SIG-M5 treated with dmso at 0.1 percent for 504 hours (cell line): ENCODE data around the gene NFKBIA.
"Not testable (repeated sequence)": the region's sequence is repeated elsewhere in the genome, so short reads cannot be mapped to it uniquely, and the experiment has no call there.

Experiments
- DNase-seq: peaks from one replicate; lab custom pipeline; 2025; ENCODE audit not compliant: unreplicated experiment; lab: John Stamatoyannopoulos, UW

Gene NFKBIA

DNA sequence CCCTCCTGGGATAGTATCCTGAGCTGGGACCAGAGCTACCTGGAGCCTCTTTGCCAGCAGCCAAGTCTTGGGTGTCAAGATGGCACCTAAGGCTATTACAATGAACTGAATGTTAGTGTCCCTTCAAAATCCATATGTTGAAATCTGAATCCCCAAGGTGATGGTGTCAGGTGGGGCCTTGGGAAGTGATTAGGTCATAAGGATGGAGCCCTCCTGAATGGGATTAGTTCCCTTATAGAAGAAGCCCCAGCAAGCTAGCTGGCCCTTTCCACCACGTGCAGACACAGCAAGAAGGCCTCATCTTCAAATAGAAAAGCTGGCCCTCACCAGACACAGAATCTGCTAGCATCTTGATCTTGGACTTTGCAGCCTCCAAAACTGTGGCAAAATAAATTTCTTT lies 12.4 kb downstream of the NFKBIA start:
- DNase-seq: no peak

DNA sequence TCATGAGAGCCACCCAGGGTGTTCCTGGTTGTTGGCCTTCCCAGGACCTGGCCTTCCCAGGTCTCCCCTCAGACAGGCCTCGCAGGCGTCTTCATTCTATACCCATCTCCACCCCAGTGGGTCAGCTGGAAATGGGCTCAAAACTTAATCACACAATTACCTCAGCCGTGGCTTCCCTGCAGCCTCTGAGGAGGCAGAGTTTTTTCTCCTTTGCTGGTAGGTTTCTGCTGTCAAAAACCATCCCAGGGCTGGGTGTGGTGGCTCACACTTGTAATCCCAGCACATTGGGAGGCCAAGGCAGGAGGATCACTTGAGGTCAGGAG lies 13.2 kb downstream of the NFKBIA start:
- no peak for DNase-seq

DNA sequence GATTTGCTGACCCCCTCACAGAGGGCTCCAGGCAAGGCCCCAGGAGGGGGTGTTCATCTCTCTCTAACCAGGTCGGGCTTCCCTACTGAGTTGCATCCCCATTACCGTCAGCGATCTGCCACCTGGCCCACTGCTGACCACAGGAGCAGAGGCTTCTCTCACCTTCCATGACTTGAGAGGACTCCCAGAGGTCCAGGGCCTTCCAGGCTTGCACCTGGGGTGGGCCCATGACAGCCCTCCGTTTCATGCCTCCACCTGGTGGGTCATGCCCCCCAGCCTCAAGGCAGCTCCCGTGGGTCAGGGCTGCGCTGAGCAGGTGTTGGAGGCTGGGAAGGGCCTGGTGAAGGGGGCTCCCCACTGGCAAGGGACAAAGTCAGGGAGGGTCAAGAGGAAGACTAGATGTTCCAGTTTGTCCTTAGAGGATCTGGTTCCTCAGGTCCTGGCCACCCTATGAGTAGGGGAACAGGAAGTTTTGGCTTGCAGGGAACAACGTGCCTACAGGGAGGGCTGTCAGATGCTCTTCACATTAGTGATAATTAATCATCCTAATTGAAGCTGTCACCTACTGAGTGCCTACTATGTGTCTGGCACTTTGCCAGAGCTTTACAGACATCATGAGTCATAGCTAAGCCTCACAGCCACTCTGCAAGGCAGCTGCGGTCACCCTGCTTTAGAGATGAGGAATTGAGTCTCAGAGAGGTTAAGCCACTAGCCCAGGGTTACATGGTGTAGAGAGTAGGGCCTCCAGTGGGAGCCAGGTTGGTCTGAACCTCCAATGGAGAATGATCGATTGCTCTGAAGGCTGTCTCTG lies 13.8 kb downstream of the NFKBIA start:
- DNase-seq: peak; percentile 21

DNA sequence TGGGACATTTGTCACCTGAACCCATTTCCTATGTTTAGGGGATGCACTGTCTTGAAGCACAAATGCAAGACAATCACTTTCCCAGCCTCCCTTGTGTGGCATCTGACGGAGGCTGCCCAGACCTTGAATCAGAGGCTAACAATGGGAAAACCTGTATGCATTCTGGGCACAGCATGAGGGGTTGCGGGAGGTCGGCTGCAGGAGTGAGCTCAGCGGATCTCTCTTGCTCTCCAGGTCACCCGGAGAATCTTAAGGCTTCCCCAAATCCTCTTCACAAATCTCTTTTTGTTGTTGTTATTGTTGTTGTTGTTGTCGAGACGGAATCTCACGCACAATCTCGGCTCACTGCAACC lies 15.3 kb downstream of the NFKBIA start:
- no peak for DNase-seq

DNA sequence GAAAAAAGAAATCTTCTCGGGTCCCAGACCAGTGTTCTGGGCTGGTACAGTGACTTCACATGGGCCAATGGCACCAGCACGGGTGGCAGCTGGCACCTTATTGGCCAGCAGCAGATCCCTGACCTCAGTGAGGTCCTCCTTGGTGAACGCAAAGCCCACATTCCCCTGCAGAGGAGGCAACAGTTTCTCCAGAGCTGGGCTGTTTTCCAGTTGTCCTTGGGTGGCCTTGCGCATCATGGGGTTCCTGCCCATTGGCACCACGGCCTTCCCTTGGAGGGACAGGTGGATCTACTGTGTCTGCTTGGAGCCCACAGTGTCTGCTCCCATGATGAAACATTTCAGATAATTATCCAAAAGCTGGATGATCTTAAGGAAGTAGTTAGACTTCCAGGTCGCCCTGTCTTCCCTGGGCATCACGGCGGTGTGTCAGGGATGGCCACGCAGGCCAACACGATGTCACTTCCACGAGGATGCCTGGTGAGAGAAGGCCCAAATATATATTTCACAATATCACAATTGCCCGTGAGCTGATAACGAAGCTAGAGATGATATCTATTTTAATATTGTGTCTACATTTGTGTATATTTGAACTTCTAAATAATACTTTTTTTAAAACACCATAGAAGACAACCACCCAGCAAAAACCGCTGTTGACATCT lies 15.8 kb downstream of the NFKBIA start:
- no peak for DNase-seq

DNA sequence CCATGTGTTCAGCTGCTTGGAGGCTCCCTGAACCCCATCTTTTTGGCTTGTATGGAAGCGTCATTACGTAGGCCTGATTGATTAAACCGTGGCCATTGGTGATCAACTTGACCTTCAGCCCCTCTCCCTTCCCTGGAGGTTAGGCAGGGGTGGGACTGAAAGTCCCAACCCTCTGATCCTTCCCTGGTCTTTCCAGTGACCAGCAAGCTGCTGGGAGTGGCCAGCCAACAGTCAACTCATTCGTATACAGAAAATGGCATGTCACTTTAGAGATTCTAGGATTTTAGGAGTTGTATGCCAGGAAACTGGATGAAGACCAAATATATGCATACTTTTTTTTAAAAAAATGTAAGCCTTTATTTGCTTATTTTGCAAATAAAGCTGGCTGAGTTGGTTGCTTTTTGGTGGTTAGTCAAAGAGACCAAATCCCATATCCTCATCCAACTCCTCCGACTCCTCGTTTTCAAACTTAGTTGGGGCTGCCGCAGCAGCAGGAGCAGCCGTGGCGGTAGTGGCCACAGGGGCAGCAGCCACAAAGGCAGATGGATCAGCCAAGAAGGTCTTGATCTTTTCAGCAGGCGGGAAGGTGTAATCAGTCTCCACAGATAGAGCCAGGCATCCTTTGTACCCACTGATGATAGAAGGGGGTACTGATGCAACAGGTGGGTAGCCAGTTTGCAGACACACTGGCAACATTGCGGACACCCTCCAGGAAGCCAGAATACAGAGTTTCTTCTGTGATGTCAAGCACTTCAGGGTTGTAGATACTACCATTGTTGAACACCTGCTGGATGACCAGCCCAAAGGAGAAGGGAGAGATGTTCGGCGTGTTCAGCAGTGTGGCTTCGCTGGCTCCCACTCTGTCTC lies 16.6 kb downstream of the NFKBIA start:
- DNase-seq: no peak

DNA sequence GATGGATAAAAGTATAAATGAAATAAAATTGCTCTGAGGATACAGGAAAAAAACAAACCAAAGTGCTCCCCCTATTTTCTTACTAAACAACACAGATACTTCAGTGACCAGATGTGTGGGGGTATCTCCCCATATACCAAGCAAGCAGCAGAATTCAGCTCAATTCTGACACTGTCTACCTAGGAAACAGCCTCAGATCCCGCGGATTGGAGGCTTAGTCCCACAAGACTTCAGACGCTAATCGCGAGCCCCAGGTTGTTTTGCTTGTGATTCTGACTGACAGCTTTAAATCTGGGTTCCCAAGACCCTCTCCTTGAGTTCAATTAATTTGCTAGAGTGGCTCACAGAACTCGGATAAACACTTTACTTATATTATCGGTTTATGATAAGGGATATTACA lies 17.3 kb downstream of the NFKBIA start:
- DNase-seq: no peak

DNA sequence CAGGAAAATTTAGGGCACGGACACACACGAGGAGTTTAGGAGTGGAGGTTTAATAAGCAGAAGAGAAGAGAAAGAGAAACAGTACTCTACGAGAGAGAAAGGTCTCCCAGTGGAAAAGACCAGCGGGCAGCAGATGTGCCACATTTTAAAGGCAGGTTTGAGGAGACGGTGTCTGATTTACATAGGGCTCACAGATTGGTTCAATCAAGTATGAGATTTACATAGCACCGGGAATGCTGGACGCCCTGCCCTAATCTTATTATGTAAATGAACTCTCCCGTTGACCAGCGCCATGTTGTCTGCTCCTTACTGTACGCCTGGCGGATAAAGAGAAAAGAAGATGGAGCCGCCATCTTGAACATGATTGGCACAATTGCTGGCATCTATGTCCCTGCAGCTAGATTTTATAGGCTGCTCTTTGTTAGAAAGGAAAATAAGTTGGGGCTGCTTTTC lies 17.9 kb downstream of the NFKBIA start:
- DNase-seq: no peak

DNA sequence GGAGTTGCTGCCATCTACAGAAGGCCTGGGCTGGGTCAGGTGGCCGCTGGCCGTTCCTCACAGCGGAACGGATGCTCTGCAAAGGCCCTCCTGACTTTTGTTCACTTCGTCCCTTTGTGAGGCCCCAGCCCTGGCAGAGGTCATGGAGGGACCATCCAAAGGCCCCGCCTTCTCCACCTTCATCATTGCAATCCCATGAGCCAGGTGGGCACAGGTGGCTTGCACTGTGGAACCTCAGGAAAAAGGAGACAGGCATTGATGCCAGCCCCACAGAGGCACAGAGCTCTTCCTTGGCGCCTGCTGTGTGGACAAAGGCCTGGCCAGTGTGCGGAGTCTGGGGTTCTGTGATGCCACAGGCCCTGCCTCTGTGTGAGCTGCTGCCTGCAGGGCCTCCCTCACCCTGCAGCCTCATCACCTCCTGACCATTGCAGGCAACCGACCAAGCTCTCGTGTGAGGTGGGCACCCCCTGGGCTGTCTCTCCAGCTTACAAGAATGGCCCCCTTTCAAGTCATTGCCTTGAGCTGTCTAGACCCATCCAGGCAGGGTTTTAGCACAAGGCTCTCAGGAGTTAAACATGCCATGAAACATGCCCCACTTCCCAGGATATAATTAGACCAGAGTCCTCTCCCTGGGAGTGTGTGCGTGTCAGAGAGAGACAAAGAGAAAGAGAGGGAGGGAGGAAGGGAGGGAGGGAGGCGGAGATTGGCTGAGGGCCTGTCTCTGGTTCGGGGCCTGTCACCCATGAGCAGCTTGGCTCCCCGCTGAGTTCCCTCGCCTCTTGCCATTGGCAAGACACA lies 19.3 kb downstream of the NFKBIA start:
- peak; percentile 42 for DNase-seq

DNA sequence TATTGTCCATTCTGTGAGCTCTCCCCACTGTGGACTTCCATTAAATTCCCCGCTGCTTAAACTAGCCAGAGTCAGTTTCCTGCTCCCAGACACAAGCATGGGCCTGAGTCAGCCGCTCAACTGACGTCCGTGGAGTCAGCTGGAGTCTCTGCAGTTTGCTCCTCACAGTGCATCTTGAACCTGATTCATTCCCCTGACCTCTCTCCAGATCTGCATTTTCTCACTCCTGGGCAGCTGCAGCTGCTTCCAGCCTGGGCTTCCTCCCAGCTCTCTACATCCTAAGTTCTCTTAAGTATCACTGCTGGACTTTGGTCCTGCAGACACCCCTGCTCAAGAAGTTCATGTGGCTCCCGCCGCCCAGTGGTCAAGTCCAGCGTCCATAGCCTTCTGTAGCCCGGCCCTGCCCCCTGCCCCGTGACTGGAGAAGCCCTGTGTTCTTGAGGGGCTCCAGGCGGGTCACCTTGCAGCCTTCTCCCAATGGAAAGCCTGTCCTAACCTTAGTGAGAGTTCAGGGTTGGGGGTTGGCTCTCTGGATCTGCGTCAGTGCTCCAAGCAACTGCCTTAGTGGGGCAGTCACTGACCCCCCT lies 20.0 kb downstream of the NFKBIA start:
- no peak for DNase-seq

DNA sequence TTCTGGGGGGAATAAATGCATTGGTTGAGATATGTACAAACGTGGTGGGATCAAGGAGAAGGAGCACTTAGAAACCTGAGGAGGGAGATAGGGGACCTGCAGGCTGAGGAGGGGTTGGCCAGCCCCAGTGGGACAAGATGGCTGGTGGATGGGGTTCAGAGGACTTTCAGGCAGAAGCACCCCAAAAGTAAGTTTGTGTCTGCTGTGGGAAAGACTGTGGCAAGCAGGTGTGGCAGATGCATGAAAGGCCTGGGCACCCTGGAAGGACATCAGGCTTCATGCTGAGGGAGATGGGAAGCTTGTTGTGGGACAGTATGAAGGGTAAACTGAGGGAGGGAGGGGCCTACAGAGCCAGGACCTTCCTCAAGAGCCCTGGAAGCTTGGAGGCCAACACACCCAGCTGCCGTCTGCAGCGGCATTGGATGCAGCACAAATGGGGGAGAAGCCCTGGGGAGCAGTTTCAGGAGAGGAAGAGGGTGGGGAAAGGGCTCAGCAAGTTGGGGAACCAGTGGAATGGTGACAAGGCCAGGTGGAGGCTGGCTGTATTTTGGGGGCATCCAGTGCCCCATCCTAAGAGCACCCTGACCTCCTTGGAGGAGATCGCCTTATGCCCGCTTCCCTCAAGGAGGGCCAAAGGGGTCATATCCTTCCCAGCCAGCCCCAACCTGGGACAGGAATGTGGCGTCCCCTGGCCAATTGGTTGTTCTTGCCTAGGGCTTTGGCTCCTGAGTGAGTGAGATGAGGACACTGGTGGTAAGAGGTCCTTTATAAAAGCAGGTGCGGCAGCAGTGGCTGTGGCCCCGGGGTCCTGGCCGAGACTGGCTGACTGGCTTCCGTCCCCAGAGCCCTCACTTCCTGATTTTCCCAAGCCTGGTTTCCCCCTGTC lies 20.7 kb downstream of the NFKBIA start:
- DNase-seq: no peak

DNA sequence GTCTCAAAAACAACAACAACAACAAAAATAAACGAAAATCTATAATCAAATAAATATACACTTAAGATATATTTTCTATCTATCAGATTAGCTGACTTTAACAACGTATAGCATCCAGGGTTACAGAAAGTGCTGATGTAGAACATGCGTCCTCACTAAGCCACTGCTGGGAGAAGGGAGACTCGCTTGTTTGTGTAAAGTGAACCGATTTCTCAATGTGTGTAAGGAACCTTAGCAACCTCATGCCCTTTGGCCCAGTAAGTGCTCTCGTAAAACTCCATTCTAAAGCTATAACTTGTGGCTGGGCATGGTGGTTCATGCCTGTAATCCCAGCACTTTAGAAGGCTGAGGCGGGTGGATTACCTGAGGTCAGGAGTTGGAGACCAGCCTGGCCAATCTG lies 23.8 kb downstream of the NFKBIA start:
- peak; percentile 36 for DNase-seq

DNA sequence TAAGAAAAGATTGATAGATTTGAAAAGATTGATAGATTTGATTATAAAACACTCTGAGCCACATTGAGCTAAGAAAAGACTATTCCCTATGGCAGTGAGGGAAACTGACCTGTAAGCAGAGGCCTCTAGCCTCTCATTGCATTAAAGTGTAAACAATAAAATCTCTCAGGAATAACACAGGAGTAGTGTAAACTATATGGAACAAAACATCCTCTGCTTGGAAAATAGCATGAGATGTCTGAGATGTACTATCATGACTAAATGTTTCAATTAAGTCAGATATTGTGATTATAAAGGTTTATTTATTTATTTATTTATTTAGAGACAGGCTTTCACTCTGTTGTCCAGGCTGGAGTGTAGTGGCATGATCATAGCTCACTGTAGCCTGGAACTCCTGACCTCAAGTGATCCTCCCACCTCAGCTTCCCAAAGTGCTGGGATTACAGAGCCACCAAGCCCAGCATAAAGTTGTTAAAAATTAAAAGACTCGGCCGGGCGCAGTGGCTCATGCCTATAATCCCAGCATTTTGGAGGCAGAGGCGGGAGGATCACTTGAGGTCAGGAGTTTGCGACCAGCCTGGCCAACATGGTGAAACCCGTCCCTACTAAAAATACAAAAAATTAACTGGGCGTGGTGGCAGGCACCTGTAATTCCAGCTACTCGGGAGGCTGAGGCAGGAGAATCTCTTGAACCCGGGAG lies 25.2 kb downstream of the NFKBIA start:
- not testable (repeated sequence) for DNase-seq

DNA sequence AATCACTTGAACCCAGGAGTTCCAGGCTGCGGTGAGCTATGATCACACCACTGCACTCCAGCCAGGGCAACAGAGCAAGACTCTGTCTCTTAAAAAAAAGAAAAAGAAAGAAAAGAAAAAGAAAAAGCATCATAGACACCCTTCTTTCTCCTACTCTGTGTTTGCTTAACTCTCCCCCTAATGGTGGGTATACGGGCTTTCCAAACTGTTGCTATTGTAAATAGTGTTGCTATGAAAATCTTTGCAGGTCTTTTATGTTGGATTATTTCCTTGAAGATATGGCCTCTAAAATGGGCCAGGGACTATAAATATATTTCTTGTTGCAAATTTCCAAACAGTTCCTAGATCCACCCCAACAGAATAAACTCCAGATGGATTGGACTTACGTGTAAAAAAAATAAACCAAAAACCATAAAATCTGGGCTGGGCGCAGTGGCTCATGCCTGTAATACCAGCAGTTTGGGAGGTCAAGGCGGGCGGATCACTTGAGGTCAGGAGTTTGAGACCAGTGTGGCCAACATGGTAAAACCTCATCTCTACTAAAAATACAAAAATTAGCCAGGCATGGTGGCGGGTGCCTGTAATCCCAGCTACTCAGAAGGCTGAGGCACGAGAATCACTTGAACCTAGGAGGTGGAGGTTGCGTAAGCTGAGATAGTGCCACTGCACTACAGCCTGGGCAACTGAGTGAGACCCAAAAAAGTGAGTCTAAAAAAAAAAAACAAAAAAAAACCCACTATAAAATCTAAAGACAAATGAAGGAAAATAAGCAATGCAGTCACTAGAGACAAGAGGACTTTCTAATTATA lies 25.9 kb downstream of the NFKBIA start:
- DNase-seq: no peak

DNA sequence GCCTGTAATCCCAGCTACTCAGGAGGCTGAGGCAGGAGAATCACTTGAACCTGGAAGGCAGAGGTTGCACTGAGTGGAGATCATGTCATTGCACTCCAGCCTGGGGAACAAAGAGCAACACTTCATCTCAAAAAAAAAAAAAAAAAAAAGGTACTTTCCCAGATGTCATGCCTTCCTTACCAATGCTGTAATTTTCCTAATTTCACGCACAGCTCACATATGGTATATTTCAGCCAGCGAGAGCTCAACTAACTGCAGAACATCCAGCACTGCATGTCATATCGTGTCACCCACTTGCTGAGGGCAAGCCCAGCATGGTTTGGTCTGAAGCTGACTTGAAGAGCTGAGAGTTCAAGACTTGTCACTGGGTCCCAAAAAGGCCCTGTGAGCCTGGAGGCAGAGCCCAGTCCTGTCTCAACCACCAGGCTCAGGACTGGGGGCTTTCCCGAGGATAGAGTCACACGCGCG lies 29.0 kb downstream of the NFKBIA start:
- DNase-seq: no peak

DNA sequence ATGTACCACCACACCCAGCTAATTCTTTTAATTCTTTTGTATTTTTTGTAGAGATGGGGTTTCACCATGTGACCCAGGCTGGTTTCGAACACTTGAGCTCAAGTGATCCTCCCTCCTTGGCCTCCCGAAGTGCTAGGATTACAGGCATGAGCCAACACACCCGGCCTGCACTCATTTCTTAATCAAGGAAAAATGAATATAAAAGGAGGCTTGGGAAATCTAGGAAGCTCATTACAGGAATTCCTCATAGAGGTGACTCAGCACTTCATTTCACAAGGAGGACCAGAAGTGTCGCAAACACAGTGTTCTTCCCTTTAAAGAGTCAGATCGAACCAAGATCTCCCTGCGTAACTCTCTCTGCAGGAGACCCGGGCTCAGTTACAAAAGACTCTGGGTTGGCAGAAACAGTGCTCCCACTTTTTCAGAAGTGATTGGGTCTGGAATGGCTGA lies 30.3 kb downstream of the NFKBIA start:
- peak; percentile 86 for DNase-seq

DNA sequence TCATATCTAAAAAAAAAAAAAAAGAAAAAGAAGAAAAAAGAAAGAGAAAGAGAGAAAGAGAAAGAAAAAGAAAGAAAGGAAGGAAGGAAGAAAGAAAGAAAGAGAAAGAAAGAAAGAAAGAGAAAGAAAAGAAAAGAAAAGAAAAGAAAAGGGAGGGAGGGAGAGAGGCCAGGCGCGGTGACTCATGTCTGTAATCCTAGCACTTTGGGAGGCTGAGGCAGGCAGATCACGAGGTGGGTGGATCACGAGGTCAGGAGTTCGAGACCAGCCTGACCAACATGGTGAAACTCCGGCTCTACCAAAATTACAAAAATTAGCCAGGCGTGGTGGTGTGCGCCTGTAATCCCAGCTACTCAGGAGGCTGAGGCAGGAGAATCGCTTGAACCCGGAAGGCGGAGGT lies 31.3 kb downstream of the NFKBIA start:
- DNase-seq: not testable (repeated sequence)

DNA sequence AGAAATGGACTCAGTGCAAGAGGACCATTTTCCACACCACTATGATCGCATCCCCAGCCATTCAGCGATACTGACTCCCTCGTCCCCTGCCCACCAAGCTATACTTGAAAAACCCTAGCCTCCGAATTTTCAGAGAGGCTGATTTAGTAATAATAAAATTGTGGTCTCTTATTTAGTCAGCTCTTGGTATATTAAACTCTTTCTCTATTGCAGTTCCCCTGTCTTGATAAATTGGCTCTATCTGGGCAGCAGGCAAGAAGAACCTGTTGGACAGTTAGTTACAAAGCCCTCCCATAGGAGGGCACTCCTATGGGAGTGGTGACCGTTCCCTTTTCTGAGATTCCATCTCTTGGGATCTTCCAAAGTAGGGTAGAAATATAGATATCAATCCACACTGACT lies 33.6 kb downstream of the NFKBIA start:
- no peak for DNase-seq
